NAMALWA (cell line): Measurements from ENCODE around the gene MYOM3.

Experiments
- DNase-seq: peaks from one replicate; pipeline ENCODE4 v3.0.0-alpha.2; 2015; ENCODE audit warnings: low spot score

Gene MYOM3

GRCh38 chr1:24096009-24096738 lies 15.8 kb downstream of the MYOM3 start:
- DNase-seq, result no peak

GRCh38 chr1:24095140-24095859 lies 16.6 kb downstream of the MYOM3 start:
- DNase-seq, result no peak

- DNase-seq, result no peak
Observed at GRCh38 chr1:24094554-24094953, 17.4 kb downstream of the MYOM3 start.

GRCh38 chr1:24093732-24094131 lies 18.2 kb downstream of the MYOM3 start:
- DNase-seq, result no peak

- DNase-seq, result no peak
Observed at GRCh38 chr1:24092979-24093378, 19.0 kb downstream of the MYOM3 start.

GRCh38 chr1:24091971-24092482 lies 19.9 kb downstream of the MYOM3 start:
- DNase-seq, result no peak

- no peak for DNase-seq
Observed at GRCh38 chr1:24090736-24091135, 21.2 kb downstream of the MYOM3 start.

- DNase-seq, result no peak
Observed at GRCh38 chr1:24089743-24090555, 22.0 kb downstream of the MYOM3 start.

- DNase-seq, result no peak
Observed at GRCh38 chr1:24089027-24089742, 22.8 kb downstream of the MYOM3 start.

- no peak for DNase-seq
Observed at GRCh38 chr1:24086466-24086865, 25.5 kb downstream of the MYOM3 start.

- DNase-seq, result no peak
Observed at GRCh38 chr1:24085546-24085945, 26.4 kb downstream of the MYOM3 start.

GRCh38 chr1:24085007-24085406 lies 26.9 kb downstream of the MYOM3 start:
- DNase-seq, result no peak

GRCh38 chr1:24084050-24084449 lies 27.9 kb downstream of the MYOM3 start:
- DNase-seq, result no peak

- DNase-seq, result no peak
Observed at GRCh38 chr1:24082372-24082771, 29.6 kb downstream of the MYOM3 start.

- no peak for DNase-seq
Observed at GRCh38 chr1:24081190-24081589, 30.7 kb downstream of the MYOM3 start.

GRCh38 chr1:24080131-24080530 lies 31.8 kb downstream of the MYOM3 start:
- DNase-seq, result no peak

GRCh38 chr1:24077278-24077978 lies 34.5 kb downstream of the MYOM3 start:
- DNase-seq, result no peak

- DNase-seq, result no peak
Observed at GRCh38 chr1:24075946-24076345, 36.0 kb downstream of the MYOM3 start.

GRCh38 chr1:24075590-24075854 lies 36.4 kb downstream of the MYOM3 start:
- no peak for DNase-seq

- no peak for DNase-seq
Observed at GRCh38 chr1:24074817-24075589, 36.9 kb downstream of the MYOM3 start.

GRCh38 chr1:24074196-24074595 lies 37.7 kb downstream of the MYOM3 start:
- DNase-seq, result no peak
